GM19351 (cell line): ENCODE measurements around the gene FBXO3.

Source experiments
- ATAC-seq: cut with Tn5 transposase; IDR thresholded peaks from one replicate; pipeline ENCODE4 v1.9.1; 2021; ENCODE audit warnings: mild to moderate bottlenecking, moderate library complexity; ENCODE audit not compliant: unreplicated experiment

The FBXO3 gene

GRCh38 chr11:33773404-33773986 lies 825 bp downstream of the FBXO3 start:
- peak; percentile 30 for ATAC-seq

GRCh38 chr11:33772870-33773269 lies 1.4 kb downstream of the FBXO3 start:
- no peak for ATAC-seq

DNA sequence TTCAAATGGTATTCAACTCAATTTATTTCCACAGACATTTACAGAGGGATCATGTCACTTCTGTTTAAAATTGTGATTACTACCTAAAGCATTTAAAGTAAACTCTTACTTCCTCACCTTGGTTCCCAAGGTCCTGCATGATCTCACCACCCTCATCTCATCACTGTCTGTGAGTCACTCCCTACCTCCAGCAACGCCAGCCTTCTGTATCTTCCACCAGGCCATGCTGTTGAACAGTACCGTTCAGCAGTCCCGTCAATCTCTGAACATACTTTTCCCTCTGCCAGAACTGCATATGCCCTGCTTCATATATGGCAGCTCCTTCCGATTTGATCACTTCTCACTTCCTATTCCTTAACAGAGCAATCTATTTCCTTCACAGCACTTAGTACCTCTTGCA lies 2.0 kb downstream of the FBXO3 start:
- ATAC-seq = no peak

DNA sequence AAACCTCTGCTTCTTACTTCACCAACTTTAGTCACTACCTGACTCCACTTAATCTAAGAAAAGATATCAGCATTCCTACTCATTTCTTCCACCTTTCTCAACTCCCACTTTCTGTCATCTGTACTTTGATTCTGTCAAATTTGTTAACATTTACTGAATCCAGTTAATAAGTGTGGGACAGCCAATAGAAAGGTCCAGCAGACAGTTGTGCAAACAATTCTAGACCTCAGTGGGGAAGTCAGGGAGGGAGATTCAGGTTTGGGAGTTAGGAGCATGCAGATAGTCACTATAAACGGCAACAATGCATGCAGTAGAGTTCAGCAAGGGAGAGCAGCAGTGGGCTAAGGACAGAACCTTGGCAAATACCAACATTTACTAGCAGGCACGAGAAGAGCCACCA lies 4.1 kb downstream of the FBXO3 start:
- no peak for ATAC-seq

DNA sequence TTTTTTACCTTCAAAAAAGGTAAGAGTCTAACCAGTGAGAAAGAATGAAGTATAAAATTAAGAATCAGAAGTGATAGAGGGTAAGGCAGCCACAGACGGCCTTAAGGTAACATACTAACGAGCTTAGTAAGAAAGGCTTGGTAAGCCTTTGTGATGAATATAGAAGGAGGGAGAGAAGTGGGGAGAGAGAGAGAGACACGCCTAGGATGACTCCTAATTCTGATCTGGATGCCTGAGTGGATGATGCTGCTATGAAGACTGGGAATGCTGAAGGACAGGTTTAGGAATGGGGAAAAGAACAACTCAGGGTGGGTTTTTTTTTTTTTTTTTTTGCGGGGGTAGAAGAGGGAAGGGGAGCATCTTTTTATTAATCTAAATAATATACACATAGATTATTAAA lies 4.8 kb downstream of the FBXO3 start:
- ATAC-seq = no peak

DNA sequence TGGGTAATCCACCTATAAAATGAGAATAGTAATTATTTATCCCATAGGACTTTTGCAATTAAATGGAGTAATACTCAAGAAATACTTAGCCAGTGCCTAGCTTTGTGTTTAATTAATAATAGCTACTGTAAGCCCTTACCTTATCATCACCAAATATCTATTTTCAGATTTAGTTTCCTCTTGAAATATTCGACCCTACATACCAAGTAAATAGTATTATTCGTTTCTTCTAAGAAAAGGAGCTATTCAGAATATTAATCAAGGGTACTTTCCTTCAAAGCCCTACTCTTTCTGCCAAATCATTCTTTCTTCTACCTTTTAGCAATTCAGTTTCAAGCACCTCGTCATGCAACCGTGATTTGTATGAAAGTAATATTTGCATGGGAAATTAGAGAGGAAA lies 6.7 kb downstream of the FBXO3 start:
- ATAC-seq = no peak

GRCh38 chr11:33766085-33766484 lies 8.2 kb downstream of the FBXO3 start:
- no peak for ATAC-seq

DNA sequence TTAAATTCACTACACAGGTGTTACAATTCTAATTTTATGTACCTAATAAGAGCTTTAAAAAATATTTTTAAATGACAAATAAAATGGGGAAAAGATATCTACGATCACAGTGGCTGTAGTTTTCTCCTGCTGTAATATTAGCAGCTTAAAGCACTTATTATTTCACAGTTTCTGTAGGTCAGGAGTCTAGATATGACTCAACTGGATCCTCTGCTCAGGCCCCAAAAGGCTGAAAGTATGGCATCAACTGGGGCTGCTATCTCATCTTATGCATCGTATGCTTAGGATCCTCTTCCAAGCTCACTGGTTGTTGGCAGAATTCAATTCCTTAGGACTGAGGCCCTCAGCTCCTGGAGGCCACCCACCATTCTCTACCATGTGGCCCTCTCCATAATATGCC lies 12.8 kb downstream of the FBXO3 start:
- peak; percentile 95 for ATAC-seq

- peak; percentile 100 for ATAC-seq
Observed at GRCh38 chr11:33753304-33753967, 20.9 kb downstream of the FBXO3 start.

DNA sequence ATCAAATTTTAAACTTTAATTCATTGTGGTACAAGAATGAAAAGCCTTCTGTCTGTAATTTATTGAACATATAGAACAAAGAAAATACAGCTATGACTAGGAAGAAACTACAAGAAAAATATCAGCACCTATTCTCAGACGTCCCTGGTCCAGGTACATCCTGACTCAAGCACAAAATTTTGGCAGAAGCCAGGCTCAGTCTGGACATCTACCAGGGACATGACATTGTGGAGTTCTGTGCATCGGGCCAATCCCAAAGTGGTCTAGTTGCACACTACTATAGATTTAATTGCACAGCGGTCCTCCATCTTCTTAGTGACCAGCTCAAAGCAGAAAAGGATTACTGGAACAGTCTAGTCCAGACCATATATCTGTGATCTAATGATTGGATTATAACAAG lies 22.4 kb downstream of the FBXO3 start:
- ATAC-seq = no peak

DNA sequence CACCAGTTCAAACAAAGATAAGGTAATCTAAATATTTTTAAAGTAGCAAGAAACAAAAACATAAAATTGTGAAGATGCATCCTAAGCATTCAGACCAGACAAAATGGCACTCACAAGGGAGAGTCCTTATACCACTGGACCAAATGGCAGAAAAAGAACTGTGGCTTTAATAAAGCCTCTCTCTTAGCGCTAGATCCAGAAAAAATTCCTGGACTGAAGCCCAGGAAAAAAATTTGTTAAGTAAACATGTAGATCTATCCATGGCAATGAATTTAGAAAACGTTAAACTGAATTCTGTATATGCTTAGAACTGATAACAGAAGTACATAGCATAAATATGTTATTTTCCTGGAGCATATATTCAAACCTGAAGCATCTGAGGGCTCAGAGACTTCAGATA lies 26.3 kb downstream of the FBXO3 start:
- no peak for ATAC-seq

GRCh38 chr11:33743291-33743690 lies 31.0 kb downstream of the FBXO3 start:
- no peak for ATAC-seq

DNA sequence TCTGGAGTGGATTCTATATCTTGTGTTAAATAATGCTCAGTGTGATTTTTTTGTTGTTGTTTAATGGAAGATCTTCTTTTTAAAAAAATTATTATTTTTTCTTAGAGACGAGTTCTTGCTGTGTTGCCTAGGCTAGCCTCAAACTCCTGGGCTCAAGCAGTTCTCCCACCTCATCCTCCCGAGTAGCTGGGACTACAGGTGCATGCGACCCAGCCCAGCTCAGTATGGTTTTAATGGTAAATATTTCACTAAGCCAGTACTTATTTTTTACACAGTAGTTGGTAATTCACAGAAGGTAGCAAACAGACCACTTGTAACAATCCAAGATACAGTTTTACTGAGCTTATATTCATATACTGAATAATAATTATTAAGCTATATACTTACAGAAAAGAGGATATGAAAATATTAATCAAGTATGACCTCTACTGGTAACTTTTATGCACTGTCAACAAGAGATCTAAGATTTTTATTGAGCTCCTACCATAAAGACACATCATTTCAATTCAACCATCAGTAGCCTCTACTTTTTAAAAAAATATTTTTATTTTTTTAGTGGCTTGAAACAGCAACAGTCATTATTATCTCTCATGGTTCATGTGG lies 32.0 kb downstream of the FBXO3 start:
- no peak for ATAC-seq

- ATAC-seq = no peak
Observed at GRCh38 chr11:33741806-33742205, 32.5 kb downstream of the FBXO3 start.

DNA sequence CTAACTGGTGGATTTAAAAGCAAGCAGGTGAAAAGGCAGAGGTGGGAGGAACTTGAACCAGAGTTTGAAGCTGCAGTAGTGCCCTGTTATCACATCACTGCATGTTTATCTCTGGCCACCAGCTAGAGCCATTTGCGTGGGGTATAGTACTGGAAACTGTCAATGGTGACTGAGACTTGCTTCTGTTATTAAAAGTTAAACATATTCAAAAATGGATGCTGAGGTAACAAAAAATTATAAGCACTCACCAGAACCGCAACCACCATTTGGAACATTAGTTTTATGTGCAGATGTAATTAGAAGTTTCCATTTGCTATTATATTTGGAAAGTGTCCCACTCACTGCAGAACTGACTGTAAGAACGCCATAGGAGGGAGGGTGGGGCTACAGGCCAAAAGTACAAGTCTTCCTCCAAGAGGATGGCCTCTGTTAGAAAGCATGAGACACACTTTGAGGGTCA lies 36.9 kb downstream of the FBXO3 start:
- ATAC-seq = no peak

- ATAC-seq = peak; percentile 64
Observed at GRCh38 chr11:33736148-33736812, 38.0 kb downstream of the FBXO3 start, which contains the start of gene CD59. TSS of gene CD59 (minus strand) at chr11:33736423. CDS start at chr11:33722445, 13,978 bp downstream.

DNA sequence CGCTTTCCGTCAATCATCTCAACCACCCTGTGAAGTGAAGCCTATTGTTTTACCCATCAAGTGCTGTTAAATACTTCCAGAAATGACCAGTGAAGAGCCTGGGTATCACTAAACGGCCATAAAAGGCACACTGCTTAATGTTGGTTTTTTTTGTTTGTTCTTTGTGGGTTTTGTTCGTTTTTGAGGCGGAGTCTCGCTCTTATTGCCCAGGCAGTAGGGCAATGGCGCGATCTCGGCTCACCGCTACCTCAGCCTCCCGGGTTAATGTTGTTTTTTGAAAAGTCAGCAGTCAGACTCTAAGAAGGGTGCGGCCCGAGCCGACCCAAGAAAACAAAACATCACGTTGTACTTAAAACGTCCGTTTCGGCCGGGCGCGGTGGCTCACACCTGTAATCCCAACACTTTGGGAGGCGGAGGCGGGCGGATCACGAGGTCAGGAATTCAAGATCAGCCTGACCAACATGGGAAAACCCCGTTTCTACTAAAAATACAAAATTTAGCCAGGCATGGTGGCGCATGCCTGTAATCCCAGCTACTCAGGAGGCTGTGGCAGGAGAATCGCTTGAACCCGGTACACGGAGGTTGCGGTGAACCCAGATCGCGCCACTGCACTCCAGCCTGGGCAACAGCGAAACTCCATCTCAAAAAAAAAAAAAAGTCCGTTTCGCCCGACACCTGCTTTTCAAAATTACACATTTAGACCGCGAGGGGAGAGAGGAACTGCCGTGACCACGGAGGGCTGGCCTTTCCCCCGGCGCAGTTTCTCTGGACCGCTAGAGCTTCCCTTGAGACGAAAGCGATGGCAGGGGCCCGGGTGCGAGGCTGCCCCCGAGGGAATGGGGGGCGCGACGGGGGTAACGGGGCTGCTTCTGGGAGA lies 38.8 kb downstream of the FBXO3 start:
- ATAC-seq = peak; percentile 59

DNA sequence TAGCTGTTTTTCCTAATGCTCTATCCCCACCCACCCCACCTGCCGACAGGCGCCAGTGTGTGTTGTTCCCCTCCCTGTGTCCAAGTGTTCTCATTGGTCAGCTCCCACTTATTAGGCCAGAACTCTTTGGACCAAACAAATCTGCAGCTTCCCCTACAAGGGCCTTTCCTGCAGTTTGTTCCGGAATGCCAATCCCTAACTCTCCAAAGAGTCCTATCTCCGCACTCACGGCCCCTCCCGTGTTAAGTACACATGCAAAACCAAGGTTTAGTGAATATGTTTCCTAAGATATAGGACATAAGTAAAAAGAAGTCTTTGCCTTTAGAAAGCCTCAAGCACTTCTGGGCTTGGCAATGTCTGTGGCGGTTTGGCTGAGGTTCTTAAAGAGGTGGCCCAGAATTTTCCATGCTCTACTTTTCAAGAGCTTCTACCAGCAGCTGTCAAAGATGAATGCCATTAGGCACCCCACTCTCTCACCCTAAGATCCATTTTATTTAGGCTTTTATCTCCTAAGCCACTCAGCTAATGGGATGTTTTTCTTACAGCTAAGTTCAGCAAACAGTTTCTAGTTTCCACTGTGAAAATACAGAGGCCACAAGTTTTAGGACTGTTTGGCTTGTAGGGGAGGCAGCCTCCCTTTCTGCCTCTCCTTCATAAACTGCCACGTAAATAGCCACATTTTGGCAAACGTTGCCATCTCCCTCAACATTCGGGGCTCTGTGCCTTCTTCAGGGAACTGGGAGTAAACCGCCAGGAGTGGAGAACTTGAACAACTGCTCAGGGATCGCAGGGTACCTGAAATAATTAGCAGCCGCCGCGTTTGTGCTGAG lies 39.7 kb downstream of the FBXO3 start:
- no peak for ATAC-seq

DNA sequence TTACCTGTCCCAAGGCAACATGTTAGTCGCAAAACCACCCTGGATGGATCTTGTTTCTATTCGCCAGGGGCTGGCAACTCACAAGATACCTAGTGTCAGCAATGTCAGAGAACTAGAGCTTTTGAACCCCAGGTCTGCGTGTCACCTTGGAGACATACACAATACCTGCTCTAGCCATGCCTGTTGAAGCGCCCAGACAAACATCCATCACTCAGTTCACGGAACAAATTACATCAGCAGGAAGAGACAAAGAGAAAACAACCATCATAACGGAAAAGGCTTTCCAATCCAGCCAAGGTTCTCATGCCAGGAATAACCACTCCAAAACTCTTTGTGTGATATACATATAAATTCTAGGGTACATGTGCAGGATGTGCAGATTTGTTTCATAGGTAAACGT lies 40.3 kb downstream of the FBXO3 start:
- no peak for ATAC-seq
